SK-N-MC (cell line): Measurements from ENCODE around the gene BAIAP2L1.

Experiments
- FOXP2 ChIP-seq: optimal IDR thresholded peaks from 2 replicates; pipeline ENCODE3; 2011; ENCODE audit warnings: mild to moderate bottlenecking, moderate library complexity; ENCODE audit not compliant: insufficient read depth; ENCODE audit errors: extremely low read length, control extremely low read depth
- POLR2AphosphoS5 ChIP-seq: IDR thresholded peaks from 2 replicates; pipeline ENCODE4 v1.6.1; 2012; ENCODE audit warnings: mild to moderate bottlenecking, low read depth, low read length, borderline replicate concordance

DNA sequence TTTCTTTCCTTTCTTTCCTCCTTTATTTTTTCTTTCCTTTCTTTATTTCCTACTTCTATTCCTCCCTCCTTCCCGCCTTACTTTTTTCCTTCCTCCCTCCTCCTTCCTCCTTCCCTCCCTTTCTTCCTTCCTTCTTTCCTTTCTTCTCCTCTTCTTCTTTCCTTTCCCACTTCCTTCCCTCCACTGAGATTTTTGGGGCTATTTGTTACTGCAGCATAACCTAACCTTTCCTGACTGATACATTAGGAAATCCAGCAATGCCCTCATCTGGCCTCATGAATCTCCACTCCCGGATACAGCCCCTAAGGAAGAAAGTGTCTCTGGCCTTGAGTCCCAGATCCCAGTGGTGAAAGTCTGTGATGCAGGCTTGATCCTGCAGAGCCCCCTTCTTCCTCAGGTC, 38.6 kb upstream of the BAIAP2L1 start:
- no peak for TF ChIP-seq POLR2AphosphoS5
- no peak for TF ChIP-seq FOXP2
